ENCODE data around the gene TTF1.

DNA sequence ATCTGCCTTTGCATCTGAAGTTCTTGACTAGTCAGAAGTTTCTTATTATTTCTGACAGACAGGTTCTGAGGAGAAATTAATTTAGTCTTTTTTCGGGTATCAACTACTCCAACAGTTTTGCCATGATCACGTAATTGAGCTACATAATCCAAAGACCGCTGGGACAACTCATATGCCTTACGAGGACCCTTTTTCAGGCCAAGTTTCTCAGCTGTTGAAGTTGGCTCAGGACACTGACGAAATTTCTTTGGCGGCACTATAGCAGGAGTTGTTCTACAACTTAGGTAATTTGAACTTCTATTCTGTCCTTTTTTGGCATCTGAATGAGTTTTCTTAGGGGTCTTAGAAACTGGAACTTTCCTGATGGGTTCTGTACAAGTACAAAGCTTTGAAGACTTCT lies 79.1 kb downstream of the TTF1 start:
- TF ChIP-seq, protein P1, sequence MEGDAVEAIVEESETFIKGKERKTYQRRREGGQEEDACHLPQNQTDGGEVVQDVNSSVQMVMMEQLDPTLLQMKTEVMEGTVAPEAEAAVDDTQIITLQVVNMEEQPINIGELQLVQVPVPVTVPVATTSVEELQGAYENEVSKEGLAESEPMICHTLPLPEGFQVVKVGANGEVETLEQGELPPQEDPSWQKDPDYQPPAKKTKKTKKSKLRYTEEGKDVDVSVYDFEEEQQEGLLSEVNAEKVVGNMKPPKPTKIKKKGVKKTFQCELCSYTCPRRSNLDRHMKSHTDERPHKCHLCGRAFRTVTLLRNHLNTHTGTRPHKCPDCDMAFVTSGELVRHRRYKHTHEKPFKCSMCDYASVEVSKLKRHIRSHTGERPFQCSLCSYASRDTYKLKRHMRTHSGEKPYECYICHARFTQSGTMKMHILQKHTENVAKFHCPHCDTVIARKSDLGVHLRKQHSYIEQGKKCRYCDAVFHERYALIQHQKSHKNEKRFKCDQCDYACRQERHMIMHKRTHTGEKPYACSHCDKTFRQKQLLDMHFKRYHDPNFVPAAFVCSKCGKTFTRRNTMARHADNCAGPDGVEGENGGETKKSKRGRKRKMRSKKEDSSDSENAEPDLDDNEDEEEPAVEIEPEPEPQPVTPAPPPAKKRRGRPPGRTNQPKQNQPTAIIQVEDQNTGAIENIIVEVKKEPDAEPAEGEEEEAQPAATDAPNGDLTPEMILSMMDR (IDR thresholded peaks at IDR 0.05 in 4 of 5, conservative IDR thresholded peaks at IDR 0.05 in 1 of 5): no peak
- TF ChIP-seq POLR2A (IDR thresholded peaks at IDR 0.05): no peak

Data from gastrocnemius medialis (tissue), 4 donors.